GM23338 (cell line): ENCODE data around the gene SLC4A2.

Experiments
- CREB1 ChIP-seq: fragments of 250-450 bp; sonication (Bioruptor Pico); IDR thresholded peaks from 2 replicates; pipeline ENCODE4 v1.5.0; 2020; ENCODE audit warnings: low read depth, mild to moderate bottlenecking, moderate library complexity
- CTCF ChIP-seq, 2 experiments: fragments of 200-600 bp in 1 of 2; sonication (generic) in 1 of 2; conservative IDR thresholded peaks; 2 replicates each; pipeline versions ENCODE4 v1.5.1 to v1.6.1; 2016 to 2017; ENCODE audit warnings: antibody characterized with exemption in 2 of 2, low read depth in 2 of 2, mild to moderate bottlenecking in 2 of 2, moderate library complexity in 1 of 2
- EZH2 ChIP-seq: fragments of 200-600 bp; sonication (generic); IDR thresholded peaks from one replicate; pipeline ENCODE4 v1.8.0; 2017; ENCODE audit warnings: antibody characterized with exemption, mild to moderate bottlenecking, low read depth; ENCODE audit not compliant: unreplicated experiment
- EZH2phosphoT487 ChIP-seq: fragments of 200-600 bp; sonication (generic); IDR thresholded peaks from one replicate; pipeline ENCODE4 v1.8.1; 2018; ENCODE audit warnings: antibody characterized with exemption; ENCODE audit not compliant: unreplicated experiment
- JUNB ChIP-seq: IDR thresholded peaks from one replicate; pipeline ENCODE4 v1.6.1; 2016; ENCODE audit warnings: antibody characterized with exemption; ENCODE audit not compliant: unreplicated experiment
- NANOG ChIP-seq: IDR thresholded peaks from 2 replicates; pipeline ENCODE4 v1.6.1; 2016; ENCODE audit warnings: antibody characterized with exemption, borderline replicate concordance
- STAT1 ChIP-seq: IDR thresholded peaks from one replicate; pipeline ENCODE4 v1.6.1; 2016; ENCODE audit warnings: antibody characterized with exemption; ENCODE audit not compliant: unreplicated experiment
- ZNF331 ChIP-seq: fragments of 250-450 bp; sonication (Bioruptor Pico); IDR thresholded peaks from 2 replicates; pipeline ENCODE4 v1.5.0; 2020; ENCODE audit warnings: low read depth, mild to moderate bottlenecking, moderate library complexity
- ZNF462 ChIP-seq: fragments of 250-450 bp; sonication (Bioruptor Pico); IDR thresholded peaks from 2 replicates; pipeline ENCODE4 v1.5.0; 2020; ENCODE audit warnings: mild to moderate bottlenecking, moderate library complexity

GRCh38 chr7:151048911-151049463 lies 10.4 kb upstream of the SLC4A2 start:
- no peak for TF ChIP-seq CTCF (conservative IDR thresholded peaks at IDR 0.05; ENCODE audit: low read depth in 2 of 2)
- no peak for TF ChIP-seq CREB1
- TF ChIP-seq EZH2, result no peak
- no peak for TF ChIP-seq JUNB
- TF ChIP-seq NANOG, result no peak
- no peak for TF ChIP-seq EZH2phosphoT487
- no peak for TF ChIP-seq STAT1
- no peak for TF ChIP-seq ZNF462 (CRISPR knock-in tag)
- TF ChIP-seq ZNF331, result no peak
